H9 (cell line): ENCODE measurements around the gene GPATCH2. TPM values are rescaled to one million over a fixed set of nuclear protein-coding genes. Genes with fewer than 3 reads are reported as not detected.

Experiments
- DNase-seq: peaks from one replicate; pipeline ENCODE4 v3.0.0-alpha.2; 2017
- H2AFZ ChIP-seq: one replicate; pipeline ENCODE4 v1.6.1; 2013; ENCODE audit warnings: mild to moderate bottlenecking, low read length, control low read depth, moderate library complexity
- H2AK5ac ChIP-seq: 2 replicates; pipeline ENCODE4 v1.6.1; 2013; ENCODE audit warnings: low read length, control low read depth, mixed read lengths; ENCODE audit not compliant: insufficient read length
- H2BK120ac ChIP-seq: one replicate; pipeline ENCODE4 v1.6.1; 2013; ENCODE audit warnings: low read depth, mild to moderate bottlenecking, low read length, control low read depth, inconsistent platforms; ENCODE audit not compliant: poor library complexity, severe bottlenecking
- H2BK12ac ChIP-seq: 2 replicates; pipeline ENCODE4 v1.6.1; 2013; ENCODE audit warnings: low read length, control low read depth, mixed read lengths, low read depth; ENCODE audit not compliant: insufficient read length
- H2BK15ac ChIP-seq: 2 replicates; pipeline ENCODE4 v1.6.1; 2013; ENCODE audit warnings: low read depth, low read length, control low read depth
- H2BK20ac ChIP-seq: one replicate; pipeline ENCODE4 v1.6.1; 2013; ENCODE audit warnings: low read depth, mild to moderate bottlenecking, low read length, control low read depth, inconsistent platforms; ENCODE audit not compliant: poor library complexity, severe bottlenecking
- H2BK5ac ChIP-seq: 2 replicates; pipeline ENCODE4 v1.6.1; 2013; ENCODE audit warnings: low read length, control low read depth, mixed read lengths; ENCODE audit not compliant: insufficient read length
- H3K14ac ChIP-seq: 2 replicates; pipeline ENCODE4 v1.6.1; 2013; ENCODE audit warnings: low read length, control low read depth; ENCODE audit not compliant: insufficient read depth
- H3K18ac ChIP-seq: 2 replicates; pipeline ENCODE4 v1.6.1; 2013; ENCODE audit warnings: low read depth, mild to moderate bottlenecking, mixed read lengths, low read length, control low read depth; ENCODE audit not compliant: insufficient read length
- H3K23ac ChIP-seq: 2 replicates; pipeline ENCODE4 v1.6.1; 2013; ENCODE audit warnings: low read length, control low read depth, mixed read lengths, low read depth; ENCODE audit not compliant: insufficient read length
- H3K23me2 ChIP-seq: 2 replicates; pipeline ENCODE4 v1.6.1; 2013; ENCODE audit warnings: low read depth, mild to moderate bottlenecking, mixed read lengths, low read length, control low read depth; ENCODE audit not compliant: insufficient read length, poor library complexity, severe bottlenecking
- H3K27ac ChIP-seq: 2 replicates; pipeline ENCODE4 v1.5.1; 2013; ENCODE audit warnings: low read length, control low read depth, mixed read lengths, low read depth; ENCODE audit not compliant: insufficient read length
- H3K27me3 ChIP-seq: 2 replicates; pipeline ENCODE4 v1.6.1; 2013; ENCODE audit warnings: low read length, control low read depth, inconsistent platforms; ENCODE audit not compliant: insufficient read depth
- H3K4ac ChIP-seq: 2 replicates; pipeline ENCODE4 v1.6.1; 2013; ENCODE audit warnings: low read depth, mild to moderate bottlenecking, control low read depth, inconsistent platforms, low read length, moderate library complexity
- H3K4me1 ChIP-seq: 2 replicates; pipeline ENCODE4 v1.6.1; 2013; ENCODE audit warnings: low read length, control low read depth, inconsistent platforms; ENCODE audit not compliant: insufficient read depth
- H3K4me2 ChIP-seq: 2 replicates; pipeline ENCODE4 v1.6.1; 2013; ENCODE audit warnings: low read length, control low read depth, mixed read lengths; ENCODE audit not compliant: insufficient read length, insufficient read depth
- H3K56ac ChIP-seq: 2 replicates; pipeline ENCODE4 v1.6.1; 2013; ENCODE audit warnings: low read depth, mild to moderate bottlenecking, mixed read lengths, low read length, control low read depth; ENCODE audit not compliant: insufficient read length
- H3K79me1 ChIP-seq: 2 replicates; pipeline ENCODE4 v1.6.1; 2013; ENCODE audit warnings: low read depth, mild to moderate bottlenecking, moderate library complexity, low read length, control low read depth, inconsistent platforms; ENCODE audit not compliant: insufficient read depth, poor library complexity, severe bottlenecking
- H3K79me2 ChIP-seq: 2 replicates; pipeline ENCODE4 v1.6.1; 2013; ENCODE audit warnings: low read length, control low read depth, inconsistent platforms; ENCODE audit not compliant: insufficient read depth
- H3K9ac ChIP-seq: 2 replicates; pipeline ENCODE4 v1.6.1; 2013; ENCODE audit warnings: low read length, control low read depth, mixed read lengths; ENCODE audit not compliant: insufficient read length; ENCODE audit errors: extremely low read depth
- H3K9me3 ChIP-seq: one replicate; pipeline ENCODE4 v1.6.1; 2013; ENCODE audit warnings: low read depth, low read length, inconsistent platforms; ENCODE audit not compliant: control insufficient read depth
- H3T11ph ChIP-seq: one replicate; pipeline ENCODE4 v1.6.1; 2013; ENCODE audit warnings: mild to moderate bottlenecking, low read length, control low read depth, inconsistent platforms
- H4K20me1 ChIP-seq: one replicate; pipeline ENCODE4 v1.6.1; 2013; ENCODE audit not compliant: control insufficient read depth, insufficient read length, insufficient read depth
- H4K5ac ChIP-seq: 2 replicates; pipeline ENCODE4 v1.6.1; 2013; ENCODE audit warnings: low read depth, mild to moderate bottlenecking, mixed read lengths, low read length, control low read depth; ENCODE audit not compliant: insufficient read length
- H4K8ac ChIP-seq: replicated peaks from 2 replicates; pipeline ENCODE4 v1.6.1; 2013; ENCODE audit warnings: low read length, control low read depth, mixed read lengths, low read depth; ENCODE audit not compliant: insufficient read length
- H4K91ac ChIP-seq: 2 replicates; pipeline ENCODE4 v1.6.1; 2013; ENCODE audit warnings: low read depth, mild to moderate bottlenecking, moderate library complexity, mixed read lengths, low read length, control low read depth; ENCODE audit not compliant: insufficient read length
- H3K27ac Mint-ChIP-seq, 3 experiments: 2 replicates in 2 of 3; 3 replicates in 1 of 3; pipeline ENCODE4 v1.8.0; 2020 to 2021; ENCODE audit warnings: mixed read lengths in 3 of 3, mild to moderate bottlenecking in 1 of 3, moderate library complexity in 1 of 3
- H3K27me3 Mint-ChIP-seq: 2 replicates; pipeline ENCODE4 v1.8.0; 2021; ENCODE audit warnings: low read depth, mild to moderate bottlenecking, moderate library complexity, mixed read lengths
- H3K36me3 Mint-ChIP-seq, 3 experiments: 2 replicates in 2 of 3; 3 replicates in 1 of 3; pipeline ENCODE4 v1.8.0; 2020 to 2021; ENCODE audit warnings: low read depth in 3 of 3, mixed read lengths in 3 of 3; ENCODE audit not compliant: insufficient read depth in 1 of 3
- H3K4me1 Mint-ChIP-seq, 2 experiments: 2 replicates each; pipeline ENCODE4 v1.8.0; 2020; ENCODE audit warnings: mixed read lengths in 2 of 2
- H3K4me3 Mint-ChIP-seq, 2 experiments: 2 replicates in 1 of 2; 3 replicates in 1 of 2; pipeline ENCODE4 v1.8.0; 2020 to 2021; ENCODE audit warnings: mild to moderate bottlenecking in 2 of 2, mixed read lengths in 2 of 2, moderate library complexity in 1 of 2
- H3K9me3 Mint-ChIP-seq, 2 experiments: 2 replicates in 1 of 2; 3 replicates in 1 of 2; pipeline ENCODE4 v1.8.0; 2020; ENCODE audit warnings: mild to moderate bottlenecking in 2 of 2, mixed read lengths in 2 of 2, moderate library complexity in 1 of 2
- whole genome bisulfite sequencing: extraction: QIAGEN DNeasy Blood & Tissue Kit; methylation state at CpG from one replicate; pipeline ENCODE4 v1.1.7; 2013; ENCODE audit warnings: missing lambda C conversion rate, low lambda C conversion rate, mixed read lengths; ENCODE audit not compliant: insufficient read length; ENCODE audit errors: extremely low coverage; 5-methylcytosine and 5-hydroxymethylcytosine counted together
- total RNA-seq: library from RNA; stranded (reverse); gene quantifications from 2 replicates; pipeline ENCODE4 v1.2.1, GENCODE V29; 2021
- TF ChIP-seq, protein P1 (sequence below): fragments of 200-600 bp; sonication (generic); conservative IDR thresholded peaks from 3 replicates; pipeline ENCODE4 v1.8.0; 2021; ENCODE audit warnings: antibody characterized with exemption, mild to moderate bottlenecking

The GPATCH2 gene
- total RNA-seq, 1 experiment from 2014 or later, result 14.3 TPM

GRCh38 chr1:217586586-217586985 is 44.3 kb downstream of the GPATCH2 start:
- Histone ChIP-seq H3K56ac (no peak overlapping the region), H3K27me3 (no peaks in the 10 kb centered on the region), H3T11ph (no peak overlapping the region), H3K4me1 (no peaks in the 10 kb centered on the region), H2BK12ac (no peak overlapping the region), H2AFZ (no peak overlapping the region), H3K23ac (no peak overlapping the region), H3K23me2 (no peaks in the 10 kb centered on the region), H4K20me1 (no peaks in the 10 kb centered on the region), H3K4me2 (no peak overlapping the region), H4K91ac (no peak overlapping the region), H3K79me2 (no peaks in the 10 kb centered on the region), H2BK15ac (no peak overlapping the region), H3K9ac (no peak overlapping the region), H4K5ac (no peak overlapping the region), H2BK120ac (no peak overlapping the region), H2AK5ac (no peak overlapping the region), H2BK20ac (no peak overlapping the region), H4K8ac (no peak overlapping the region), H3K9me3 (no peaks in the 10 kb centered on the region), H3K14ac (no peak overlapping the region), H3K27ac (no peak overlapping the region), H3K4ac (no peak overlapping the region), H3K79me1 (no peaks in the 10 kb centered on the region), H3K18ac (no peak overlapping the region), H2BK5ac (no peak overlapping the region)
- H3K4me1 Mint-ChIP-seq, result no peaks in the 10 kb centered on the region
- no peaks in the 10 kb centered on the region for H3K27me3 Mint-ChIP-seq
- DNase-seq, result no peak
- H3K27ac Mint-ChIP-seq, result 0 out of 7 replicates have a peak overlapping the region, but pooled peaks of 1 of the 3 experiments have one; percentile 60
- WGBS, result no CpG with 5 or more reads among the region's 4 CpGs
- no peaks in the 10 kb centered on the region for H3K9me3 Mint-ChIP-seq
- TF ChIP-seq, protein P1, sequence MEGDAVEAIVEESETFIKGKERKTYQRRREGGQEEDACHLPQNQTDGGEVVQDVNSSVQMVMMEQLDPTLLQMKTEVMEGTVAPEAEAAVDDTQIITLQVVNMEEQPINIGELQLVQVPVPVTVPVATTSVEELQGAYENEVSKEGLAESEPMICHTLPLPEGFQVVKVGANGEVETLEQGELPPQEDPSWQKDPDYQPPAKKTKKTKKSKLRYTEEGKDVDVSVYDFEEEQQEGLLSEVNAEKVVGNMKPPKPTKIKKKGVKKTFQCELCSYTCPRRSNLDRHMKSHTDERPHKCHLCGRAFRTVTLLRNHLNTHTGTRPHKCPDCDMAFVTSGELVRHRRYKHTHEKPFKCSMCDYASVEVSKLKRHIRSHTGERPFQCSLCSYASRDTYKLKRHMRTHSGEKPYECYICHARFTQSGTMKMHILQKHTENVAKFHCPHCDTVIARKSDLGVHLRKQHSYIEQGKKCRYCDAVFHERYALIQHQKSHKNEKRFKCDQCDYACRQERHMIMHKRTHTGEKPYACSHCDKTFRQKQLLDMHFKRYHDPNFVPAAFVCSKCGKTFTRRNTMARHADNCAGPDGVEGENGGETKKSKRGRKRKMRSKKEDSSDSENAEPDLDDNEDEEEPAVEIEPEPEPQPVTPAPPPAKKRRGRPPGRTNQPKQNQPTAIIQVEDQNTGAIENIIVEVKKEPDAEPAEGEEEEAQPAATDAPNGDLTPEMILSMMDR, result no peak
- no peaks in the 10 kb centered on the region for H3K36me3 Mint-ChIP-seq
- no peak overlapping the region for H3K4me3 Mint-ChIP-seq
